WTC11 (cell line): ENCODE data around the gene S100A13. TPM values are rescaled to one million over a fixed set of nuclear protein-coding genes. Genes with fewer than 3 reads are reported as not detected.

Experiments
- ATAC-seq: fragments of 200-7000 bp; cut with Tn5 transposase; 2 replicates; pipeline ENCODE4 v1.10.0; 2021; ENCODE audit warnings: mild to moderate bottlenecking, moderate library complexity
- CTCF ChIA-PET: fragments of 300-600 bp; sonication (Branson Sonifier 250); formaldehyde crosslinking; loops from one replicate; lab custom pipeline; 2021; ENCODE audit warnings: antibody characterized with exemption; lab: Charles Lee
- POLR2A ChIA-PET: fragments of 350-600 bp; sonication (Branson Sonifier 250); formaldehyde crosslinking; loops from one replicate; lab custom pipeline; 2021; ENCODE audit warnings: antibody characterized with exemption; lab: Charles Lee
- DNase-seq: peaks from one replicate; pipeline ENCODE4 v3.0.0; 2021; ENCODE audit warnings: low spot score
- H3K27ac Mint-ChIP-seq: 2 replicates; pipeline ENCODE4 v1.8.0; 2021; ENCODE audit warnings: mixed read lengths
- H3K27me3 Mint-ChIP-seq: 2 replicates; pipeline ENCODE4 v1.8.0; 2021; ENCODE audit warnings: low read depth, mild to moderate bottlenecking, moderate library complexity, mixed read lengths
- H3K36me3 Mint-ChIP-seq: 2 replicates; pipeline ENCODE4 v1.8.0; 2021; ENCODE audit warnings: mixed read lengths
- H3K4me1 Mint-ChIP-seq: 2 replicates; pipeline ENCODE4 v1.8.0; 2022; ENCODE audit warnings: mixed read lengths
- H3K4me3 Mint-ChIP-seq: 2 replicates; pipeline ENCODE4 v1.8.0; 2021; ENCODE audit warnings: mild to moderate bottlenecking, moderate library complexity, mixed read lengths
- H3K9me3 Mint-ChIP-seq: 2 replicates; pipeline ENCODE4 v1.8.0; 2021; ENCODE audit warnings: mixed read lengths
- GABPB1 ChIP-seq: sonication (generic); formaldehyde crosslinking; IDR thresholded peaks from 2 replicates; pipeline ENCODE4 v1.8.1; 2023; ENCODE audit warnings: mild to moderate bottlenecking, missing genetic modification reagents
- MAX ChIP-seq: sonication (generic); formaldehyde crosslinking; IDR thresholded peaks from 2 replicates; pipeline ENCODE4 v1.8.0; 2022; ENCODE audit warnings: mild to moderate bottlenecking, missing genetic modification reagents
- NR2C2 ChIP-seq: sonication (generic); formaldehyde crosslinking; IDR thresholded peaks from 2 replicates; pipeline ENCODE4 v1.8.0; 2022; ENCODE audit warnings: mild to moderate bottlenecking, missing genetic modification reagents
- SMAD3 ChIP-seq: sonication (generic); formaldehyde crosslinking; IDR thresholded peaks from 2 replicates; pipeline ENCODE4 v1.8.0; 2022; ENCODE audit warnings: missing genetic modification reagents, mild to moderate bottlenecking, borderline replicate concordance
- SMAD4 ChIP-seq: sonication (generic); formaldehyde crosslinking; IDR thresholded peaks from 2 replicates; pipeline ENCODE4 v1.8.0; 2022; ENCODE audit warnings: mild to moderate bottlenecking, missing genetic modification reagents
- SP1 ChIP-seq: sonication (generic); formaldehyde crosslinking; conservative IDR thresholded peaks from 2 replicates; pipeline ENCODE4 v1.8.1; 2022; ENCODE audit warnings: missing genetic modification reagents
- ZNF138 ChIP-seq: sonication (generic); formaldehyde crosslinking; conservative IDR thresholded peaks from 2 replicates; pipeline ENCODE4 v1.8.1; 2022; ENCODE audit warnings: mild to moderate bottlenecking, moderate library complexity, missing genetic modification reagents
- ZNF219 ChIP-seq: sonication (generic); formaldehyde crosslinking; IDR thresholded peaks from 2 replicates; pipeline ENCODE4 v1.8.0; 2023; ENCODE audit warnings: missing genetic modification reagents, mild to moderate bottlenecking, borderline replicate concordance
- ZNF232 ChIP-seq: sonication (generic); formaldehyde crosslinking; IDR thresholded peaks from 2 replicates; pipeline ENCODE4 v1.8.0; 2022; ENCODE audit warnings: mild to moderate bottlenecking, missing genetic modification reagents
- total RNA-seq: library from RNA; stranded (reverse); gene quantifications from 3 replicates; pipeline ENCODE4 v1.2.3, GENCODE V29; 2021
- TF ChIP-seq, protein P1 (sequence below): sonication (generic); formaldehyde crosslinking; IDR thresholded peaks from 2 replicates; pipeline ENCODE4 v1.8.1; 2022; ENCODE audit warnings: low read depth, mild to moderate bottlenecking, moderate library complexity, missing genetic modification reagents, borderline replicate concordance
- TF ChIP-seq, protein P2 (sequence below): sonication (generic); formaldehyde crosslinking; IDR thresholded peaks from 2 replicates; pipeline ENCODE4 v1.8.1; 2023; ENCODE audit warnings: mild to moderate bottlenecking, missing genetic modification reagents, moderate library complexity
- TF ChIP-seq, protein P3 (sequence below): fragments of 250-450 bp; sonication (Bioruptor Pico); IDR thresholded peaks from 2 replicates; pipeline ENCODE4 v1.9.0; 2021; ENCODE audit warnings: moderate library complexity, mild to moderate bottlenecking, inconsistent platforms, borderline replicate concordance
- TF ChIP-seq, protein P4 (sequence below): sonication (generic); formaldehyde crosslinking; IDR thresholded peaks from 2 replicates; pipeline ENCODE4 v1.8.1; 2022; ENCODE audit warnings: mild to moderate bottlenecking, moderate library complexity, missing genetic modification reagents
- TF ChIP-seq, protein P5 (sequence below): sonication (generic); formaldehyde crosslinking; IDR thresholded peaks from 2 replicates; pipeline ENCODE4 v1.8.1; 2022; ENCODE audit warnings: mild to moderate bottlenecking, missing genetic modification reagents, moderate library complexity, borderline replicate concordance
- TF ChIP-seq, protein P6 (sequence below): sonication (generic); formaldehyde crosslinking; IDR thresholded peaks from 2 replicates; pipeline ENCODE4 v1.8.0; 2022; ENCODE audit warnings: mild to moderate bottlenecking, missing genetic modification reagents
- TF ChIP-seq, protein P7 (sequence below): sonication (generic); formaldehyde crosslinking; IDR thresholded peaks from 2 replicates; pipeline ENCODE4 v1.8.1; 2022; ENCODE audit warnings: missing genetic modification reagents, borderline replicate concordance

S100A13 gene
- total RNA-seq, 1 experiment from 2014 or later = 68.4 TPM

DNA sequence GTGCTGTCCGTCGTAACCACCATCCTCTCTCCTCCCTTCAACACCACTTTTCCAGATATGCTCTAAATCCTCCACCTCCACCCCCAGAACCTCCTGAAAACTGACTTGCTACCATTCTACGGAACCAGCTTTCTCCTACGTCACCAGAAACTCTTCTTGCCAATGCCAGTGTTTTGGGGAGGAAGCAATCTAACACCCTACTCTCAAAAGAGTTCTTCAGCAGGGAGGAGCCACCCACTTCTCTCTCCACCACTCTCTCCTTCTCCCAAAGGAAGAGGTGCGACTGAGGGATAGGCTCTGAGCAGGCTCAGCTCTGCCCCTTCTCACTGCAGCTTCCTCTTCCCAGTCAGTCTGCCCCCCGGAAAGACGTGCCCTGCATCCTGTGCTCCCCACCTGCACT lies 55.6 kb downstream of the S100A13 start:
- no peak for ATAC-seq

DNA sequence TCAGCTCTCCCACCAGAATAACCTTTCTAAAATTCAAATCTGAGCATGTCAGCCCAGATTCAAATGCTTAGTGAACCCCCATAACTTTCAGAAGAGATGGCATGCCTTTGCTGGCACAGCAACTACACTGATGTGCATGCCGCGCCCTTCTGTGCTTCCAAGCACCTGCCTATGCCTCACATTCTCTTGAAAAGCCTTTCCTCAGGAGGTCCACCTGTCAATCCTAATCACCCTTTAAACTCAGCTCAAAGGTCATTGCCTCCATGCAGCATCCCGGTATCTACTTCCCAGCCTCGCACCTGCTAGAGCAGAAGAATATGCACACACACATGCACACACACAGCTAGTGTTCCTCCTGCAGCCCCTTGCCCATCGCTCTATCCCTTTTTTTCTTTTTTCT lies 56.4 kb downstream of the S100A13 start:
- H3K27ac Mint-ChIP-seq = no peak overlapping the region
- DNase-seq (no peak), ATAC-seq (no peak)
- TF ChIP-seq ZNF232 = no peak
- TF ChIP-seq, protein P1, sequence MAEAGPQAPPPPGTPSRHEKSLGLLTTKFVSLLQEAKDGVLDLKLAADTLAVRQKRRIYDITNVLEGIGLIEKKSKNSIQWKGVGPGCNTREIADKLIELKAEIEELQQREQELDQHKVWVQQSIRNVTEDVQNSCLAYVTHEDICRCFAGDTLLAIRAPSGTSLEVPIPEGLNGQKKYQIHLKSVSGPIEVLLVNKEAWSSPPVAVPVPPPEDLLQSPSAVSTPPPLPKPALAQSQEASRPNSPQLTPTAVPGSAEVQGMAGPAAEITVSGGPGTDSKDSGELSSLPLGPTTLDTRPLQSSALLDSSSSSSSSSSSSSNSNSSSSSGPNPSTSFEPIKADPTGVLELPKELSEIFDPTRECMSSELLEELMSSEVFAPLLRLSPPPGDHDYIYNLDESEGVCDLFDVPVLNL (CRISPR knock-in tag) = no peak
- no peak for TF ChIP-seq ZNF138
- TF ChIP-seq, protein P2, sequence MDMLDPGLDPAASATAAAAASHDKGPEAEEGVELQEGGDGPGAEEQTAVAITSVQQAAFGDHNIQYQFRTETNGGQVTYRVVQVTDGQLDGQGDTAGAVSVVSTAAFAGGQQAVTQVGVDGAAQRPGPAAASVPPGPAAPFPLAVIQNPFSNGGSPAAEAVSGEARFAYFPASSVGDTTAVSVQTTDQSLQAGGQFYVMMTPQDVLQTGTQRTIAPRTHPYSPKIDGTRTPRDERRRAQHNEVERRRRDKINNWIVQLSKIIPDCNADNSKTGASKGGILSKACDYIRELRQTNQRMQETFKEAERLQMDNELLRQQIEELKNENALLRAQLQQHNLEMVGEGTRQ (CRISPR knock-in tag) = no peak
- peaks cover 28% of the 10 kb centered on the region for H3K4me1 Mint-ChIP-seq
- no peak overlapping the region for H3K4me3 Mint-ChIP-seq
- ChIA-PET CTCF (interaction anchor here (0.6 to 6.1 kb wide), 9 partner anchors 25 to 278 kb away, joined by 3 to 188 read pairs (median 7); partner anchors contain the start of genes S100A1, S100A13, S100A14 and S100A16), POLR2A (interaction anchor here (0.6 to 2.5 kb wide), 2 partner anchors 41 to 63 kb away, joined by 3 to 9 read pairs; partner anchors contain the start of gene CHTOP)
- peaks cover 2% of the 10 kb centered on the region; the same call in 1 of the 2 replicates for H3K27me3 Mint-ChIP-seq
- H3K9me3 Mint-ChIP-seq = no peaks in the 10 kb centered on the region
- H3K36me3 Mint-ChIP-seq = peaks cover 3% of the 10 kb centered on the region; the same call in 1 of the 2 replicates

More for the DNA sequence above, 55.6 kb downstream of the S100A13 start:
- POLR2A ChIA-PET = interaction anchor here (2.5 kb wide), 1 partner anchor 62 kb away, joined by 9 read pairs; the partner anchor contains the start of gene CHTOP
- H3K4me1 Mint-ChIP-seq = peaks cover 22% of the 10 kb centered on the region
- no peak for TF ChIP-seq SP1 (CRISPR knock-in tag)
- no peak for TF ChIP-seq ZNF219 (CRISPR knock-in tag)
- TF ChIP-seq, protein P3, sequence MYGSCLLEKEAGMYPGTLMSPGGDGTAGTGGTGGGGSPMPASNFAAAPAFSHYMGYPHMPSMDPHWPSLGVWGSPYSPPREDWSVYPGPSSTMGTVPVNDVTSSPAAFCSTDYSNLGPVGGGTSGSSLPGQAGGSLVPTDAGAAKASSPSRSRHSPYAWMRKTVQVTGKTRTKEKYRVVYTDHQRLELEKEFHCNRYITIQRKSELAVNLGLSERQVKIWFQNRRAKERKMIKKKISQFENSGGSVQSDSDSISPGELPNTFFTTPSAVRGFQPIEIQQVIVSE (CRISPR knock-in tag) = no peak
- TF ChIP-seq SMAD3 (CRISPR knock-in tag) = no peak
- TF ChIP-seq NR2C2 (CRISPR knock-in tag) = no peak
- TF ChIP-seq, protein P4, sequence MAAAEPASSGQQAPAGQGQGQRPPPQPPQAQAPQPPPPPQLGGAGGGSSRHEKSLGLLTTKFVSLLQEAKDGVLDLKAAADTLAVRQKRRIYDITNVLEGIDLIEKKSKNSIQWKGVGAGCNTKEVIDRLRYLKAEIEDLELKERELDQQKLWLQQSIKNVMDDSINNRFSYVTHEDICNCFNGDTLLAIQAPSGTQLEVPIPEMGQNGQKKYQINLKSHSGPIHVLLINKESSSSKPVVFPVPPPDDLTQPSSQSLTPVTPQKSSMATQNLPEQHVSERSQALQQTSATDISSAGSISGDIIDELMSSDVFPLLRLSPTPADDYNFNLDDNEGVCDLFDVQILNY (CRISPR knock-in tag) = no peak
- TF ChIP-seq, protein P5, sequence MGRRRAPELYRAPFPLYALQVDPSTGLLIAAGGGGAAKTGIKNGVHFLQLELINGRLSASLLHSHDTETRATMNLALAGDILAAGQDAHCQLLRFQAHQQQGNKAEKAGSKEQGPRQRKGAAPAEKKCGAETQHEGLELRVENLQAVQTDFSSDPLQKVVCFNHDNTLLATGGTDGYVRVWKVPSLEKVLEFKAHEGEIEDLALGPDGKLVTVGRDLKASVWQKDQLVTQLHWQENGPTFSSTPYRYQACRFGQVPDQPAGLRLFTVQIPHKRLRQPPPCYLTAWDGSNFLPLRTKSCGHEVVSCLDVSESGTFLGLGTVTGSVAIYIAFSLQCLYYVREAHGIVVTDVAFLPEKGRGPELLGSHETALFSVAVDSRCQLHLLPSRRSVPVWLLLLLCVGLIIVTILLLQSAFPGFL (CRISPR knock-in tag) = no peak
- TF ChIP-seq SMAD4 (CRISPR knock-in tag) = no peak
- TF ChIP-seq, protein P6, sequence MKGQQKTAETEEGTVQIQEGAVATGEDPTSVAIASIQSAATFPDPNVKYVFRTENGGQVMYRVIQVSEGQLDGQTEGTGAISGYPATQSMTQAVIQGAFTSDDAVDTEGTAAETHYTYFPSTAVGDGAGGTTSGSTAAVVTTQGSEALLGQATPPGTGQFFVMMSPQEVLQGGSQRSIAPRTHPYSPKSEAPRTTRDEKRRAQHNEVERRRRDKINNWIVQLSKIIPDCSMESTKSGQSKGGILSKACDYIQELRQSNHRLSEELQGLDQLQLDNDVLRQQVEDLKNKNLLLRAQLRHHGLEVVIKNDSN = no peak
- TF ChIP-seq, protein P7, sequence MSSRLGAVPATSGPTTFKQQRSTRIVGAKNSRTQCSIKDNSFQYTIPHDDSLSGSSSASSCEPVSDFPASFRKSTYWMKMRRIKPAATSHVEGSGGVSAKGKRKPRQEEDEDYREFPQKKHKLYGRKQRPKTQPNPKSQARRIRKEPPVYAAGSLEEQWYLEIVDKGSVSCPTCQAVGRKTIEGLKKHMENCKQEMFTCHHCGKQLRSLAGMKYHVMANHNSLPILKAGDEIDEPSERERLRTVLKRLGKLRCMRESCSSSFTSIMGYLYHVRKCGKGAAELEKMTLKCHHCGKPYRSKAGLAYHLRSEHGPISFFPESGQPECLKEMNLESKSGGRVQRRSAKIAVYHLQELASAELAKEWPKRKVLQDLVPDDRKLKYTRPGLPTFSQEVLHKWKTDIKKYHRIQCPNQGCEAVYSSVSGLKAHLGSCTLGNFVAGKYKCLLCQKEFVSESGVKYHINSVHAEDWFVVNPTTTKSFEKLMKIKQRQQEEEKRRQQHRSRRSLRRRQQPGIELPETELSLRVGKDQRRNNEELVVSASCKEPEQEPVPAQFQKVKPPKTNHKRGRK (CRISPR knock-in tag) = no peak
- TF ChIP-seq GABPB1 (CRISPR knock-in tag) = no peak
- TF ChIP-seq MAX (CRISPR knock-in tag) = no peak
- no peaks in the 10 kb centered on the region for H3K9me3 Mint-ChIP-seq
- DNase-seq = no peak
- H3K27ac Mint-ChIP-seq = no peak overlapping the region
- H3K36me3 Mint-ChIP-seq = peaks cover 3% of the 10 kb centered on the region; the same call in 1 of the 2 replicates
- H3K27me3 Mint-ChIP-seq = peaks cover 2% of the 10 kb centered on the region; the same call in 1 of the 2 replicates
- CTCF ChIA-PET = interaction anchor here (0.7 to 6.1 kb wide), 24 partner anchors 9 to 279 kb away, joined by 3 to 188 read pairs (median 6); partner anchors contain the start of genes CHTOP, S100A1, S100A13 and S100A14
- H3K4me3 Mint-ChIP-seq = no peak overlapping the region
